ELR (cell line): ENCODE data around the gene AGO3.
"Not testable (repeated sequence)": the region's sequence is repeated elsewhere in the genome, so short reads cannot be mapped to it uniquely, and the experiment has no call there.

Experiments used
- DNase-seq: peaks from one replicate; pipeline ENCODE4 v3.0.0-alpha.2; 2015; ENCODE audit warnings: low read depth

The AGO3 gene

DNA sequence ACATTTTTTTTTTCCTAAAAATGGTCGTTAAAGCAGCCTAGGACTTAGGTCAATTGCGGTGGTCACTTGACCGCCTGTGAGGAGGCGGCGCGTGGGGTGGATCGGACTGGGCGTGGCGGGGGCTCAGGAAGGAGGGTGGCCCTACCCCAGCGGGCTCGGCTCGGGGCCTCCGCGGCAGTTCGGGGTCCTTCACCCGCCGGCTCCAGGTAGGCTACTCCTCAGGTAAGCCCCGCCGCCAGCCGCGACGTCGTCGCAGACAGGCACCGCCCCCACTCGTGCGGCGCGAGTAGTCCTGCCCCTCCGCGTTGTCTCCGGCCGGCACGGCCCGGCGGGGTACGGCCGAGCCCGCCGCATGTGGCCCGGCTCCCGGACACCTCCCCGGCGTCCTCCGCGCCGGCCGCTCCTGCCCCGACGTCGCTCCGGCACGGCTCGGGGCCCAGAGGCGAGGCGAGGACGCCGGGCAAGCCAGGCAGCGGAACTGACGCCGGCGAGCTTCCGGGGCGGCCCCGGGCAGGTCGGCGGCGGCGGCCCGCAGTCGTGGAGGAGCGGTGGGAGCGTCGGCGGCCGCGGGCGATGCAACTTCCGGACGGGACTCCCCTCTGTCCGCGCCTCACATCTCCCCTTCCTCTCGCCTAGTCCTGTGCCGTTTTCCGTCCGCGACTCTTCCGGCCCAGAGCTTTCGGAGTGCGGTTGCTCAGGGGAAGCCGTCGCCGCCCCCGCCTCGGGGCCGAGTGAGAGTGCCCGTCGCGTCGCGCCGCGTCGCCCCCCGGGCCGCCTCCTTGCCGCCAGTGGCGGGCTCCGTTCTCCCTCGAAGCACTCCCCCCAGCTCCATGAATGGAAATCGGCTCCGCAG is at the start of gene AGO3:
TSS of gene AGO3 (plus strand) at position 513 of the 853 bp plus-strand sequence. CDS start at position 835, 322 bp downstream.
- peak; percentile 88 for DNase-seq

DNA sequence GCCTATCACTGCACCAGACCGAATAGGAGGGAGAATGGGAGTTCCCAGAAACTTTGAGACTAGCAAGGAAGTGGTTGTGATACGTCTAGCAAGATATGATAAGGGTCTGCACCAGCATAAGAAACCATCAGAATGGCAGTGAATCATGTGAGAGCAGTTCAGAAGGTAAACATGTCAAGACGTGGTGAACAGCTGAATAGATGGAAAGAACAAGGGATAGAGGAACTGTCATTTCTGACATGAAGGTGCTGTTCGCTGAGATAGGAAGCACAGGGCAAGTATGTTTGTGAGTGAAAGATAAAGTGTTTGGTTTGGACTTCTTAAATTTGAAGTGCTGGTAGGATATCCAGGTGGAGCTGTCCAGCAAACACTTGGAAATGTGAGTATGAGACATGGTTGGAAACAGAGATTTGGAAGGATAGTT is 49.0 kb upstream of the AGO3 start:
- no peak for DNase-seq

- no peak for DNase-seq
Measured at GRCh38 chr1:35882586-35882944, 48.3 kb upstream of the AGO3 start.

GRCh38 chr1:35882945-35883634 is 47.8 kb upstream of the AGO3 start, which contains the start of gene AGO1:
TSS of gene AGO1 (plus strand) at chr1:35883209. CDS start at chr1:35883422, 213 bp downstream.
- peak; percentile 94 for DNase-seq

DNA sequence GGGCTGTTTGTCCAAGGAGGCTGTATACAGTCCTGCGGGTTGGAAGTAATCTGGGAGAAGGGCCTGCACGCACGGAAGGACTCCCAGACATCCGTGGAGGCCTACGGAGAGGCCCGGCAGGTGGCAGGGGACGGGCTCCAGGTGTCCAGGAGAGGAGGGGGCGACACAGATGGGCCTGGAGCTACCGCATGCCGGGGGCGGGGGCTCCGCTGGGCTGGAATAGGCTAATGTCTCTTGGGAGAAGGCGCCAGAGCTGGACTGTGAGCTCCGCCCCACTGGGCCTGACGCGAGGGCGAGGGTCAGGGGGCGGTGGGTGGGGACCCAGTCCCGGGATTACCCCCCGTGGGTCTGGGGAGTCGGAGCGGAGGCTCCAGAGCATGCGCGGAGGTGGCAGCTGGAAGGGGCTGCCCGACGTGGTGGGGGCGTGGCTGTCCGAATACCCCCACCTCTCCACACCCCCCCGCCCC is 47.2 kb upstream of the AGO3 start:
- DNase-seq, result peak; percentile 35

GRCh38 chr1:35884934-35885333 is 46.0 kb upstream of the AGO3 start:
- DNase-seq, result no peak

DNA sequence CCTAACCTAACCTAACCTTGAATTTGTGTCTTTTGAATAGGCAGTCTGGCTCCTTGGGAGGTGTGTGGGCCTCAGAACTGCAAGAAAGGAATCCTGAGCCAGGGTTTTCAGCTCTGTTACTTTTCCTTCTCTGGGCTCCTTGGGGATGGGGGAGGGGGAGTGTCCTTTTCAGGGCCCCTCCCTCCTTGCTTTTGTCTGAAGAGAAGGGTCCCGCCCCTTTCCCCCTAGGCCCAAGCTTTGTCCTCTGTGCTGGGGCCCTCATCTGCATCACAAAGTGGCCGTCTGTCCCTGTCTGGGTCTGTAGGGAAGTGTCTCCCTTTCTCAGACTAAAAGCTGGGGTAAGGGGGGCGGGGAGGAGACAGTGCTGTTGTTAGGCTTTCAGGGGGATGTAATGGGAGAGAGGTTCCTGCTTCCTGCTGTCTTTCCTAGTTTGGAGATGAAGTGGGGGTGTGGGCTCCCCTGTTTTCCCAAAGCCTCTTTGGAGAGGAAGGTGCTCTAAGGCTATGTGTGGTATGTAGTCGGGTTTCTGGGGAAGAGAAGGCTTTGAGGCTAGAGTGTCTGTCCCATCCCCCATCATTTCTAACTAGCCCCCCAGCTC is 44.8 kb upstream of the AGO3 start:
- DNase-seq, result no peak

GRCh38 chr1:35886577-35887431 is 44.1 kb upstream of the AGO3 start:
- no peak for DNase-seq

DNA sequence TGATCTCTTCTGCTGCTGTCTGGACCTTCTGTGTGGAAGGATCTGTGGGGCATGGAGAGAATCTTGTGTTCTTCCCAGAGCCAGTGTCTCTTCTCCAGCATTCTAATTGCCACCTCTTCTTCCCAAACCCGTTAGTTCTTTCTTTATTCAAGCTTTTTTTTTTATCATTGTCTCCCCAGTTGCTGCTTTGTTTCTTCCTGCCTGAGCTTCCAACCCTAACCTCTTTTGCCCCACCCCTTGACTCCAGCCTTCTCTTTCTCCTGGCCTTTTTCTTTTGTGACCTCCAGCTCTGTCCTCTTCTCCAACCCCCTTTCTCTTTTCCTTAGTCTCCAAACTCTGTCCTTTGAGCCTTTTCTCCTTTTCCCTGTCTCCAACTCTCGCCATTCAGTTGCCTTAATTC is 43.4 kb upstream of the AGO3 start:
- no peak for DNase-seq

GRCh38 chr1:35888255-35888654 is 42.6 kb upstream of the AGO3 start:
- no peak for DNase-seq

DNA sequence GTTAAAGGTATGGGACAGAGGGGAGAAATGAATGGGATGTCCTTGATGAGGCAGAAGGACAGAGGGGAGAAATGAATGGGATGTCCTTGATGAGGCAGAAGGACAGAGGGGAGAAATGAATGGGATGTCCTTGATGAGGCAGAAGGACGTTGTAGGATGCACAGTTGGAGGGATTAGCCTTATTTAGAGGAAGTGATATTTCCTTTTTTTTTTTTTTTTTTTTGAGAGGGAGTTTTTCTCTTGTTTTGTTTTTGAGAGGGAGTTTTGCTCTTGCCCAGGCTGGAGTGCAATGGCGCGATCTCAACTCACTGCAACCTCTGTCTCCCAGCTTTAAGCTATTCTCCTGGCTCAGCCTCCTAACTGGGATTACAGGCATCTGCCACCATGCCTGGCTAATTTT is 41.9 kb upstream of the AGO3 start:
- not testable (repeated sequence) for DNase-seq

DNA sequence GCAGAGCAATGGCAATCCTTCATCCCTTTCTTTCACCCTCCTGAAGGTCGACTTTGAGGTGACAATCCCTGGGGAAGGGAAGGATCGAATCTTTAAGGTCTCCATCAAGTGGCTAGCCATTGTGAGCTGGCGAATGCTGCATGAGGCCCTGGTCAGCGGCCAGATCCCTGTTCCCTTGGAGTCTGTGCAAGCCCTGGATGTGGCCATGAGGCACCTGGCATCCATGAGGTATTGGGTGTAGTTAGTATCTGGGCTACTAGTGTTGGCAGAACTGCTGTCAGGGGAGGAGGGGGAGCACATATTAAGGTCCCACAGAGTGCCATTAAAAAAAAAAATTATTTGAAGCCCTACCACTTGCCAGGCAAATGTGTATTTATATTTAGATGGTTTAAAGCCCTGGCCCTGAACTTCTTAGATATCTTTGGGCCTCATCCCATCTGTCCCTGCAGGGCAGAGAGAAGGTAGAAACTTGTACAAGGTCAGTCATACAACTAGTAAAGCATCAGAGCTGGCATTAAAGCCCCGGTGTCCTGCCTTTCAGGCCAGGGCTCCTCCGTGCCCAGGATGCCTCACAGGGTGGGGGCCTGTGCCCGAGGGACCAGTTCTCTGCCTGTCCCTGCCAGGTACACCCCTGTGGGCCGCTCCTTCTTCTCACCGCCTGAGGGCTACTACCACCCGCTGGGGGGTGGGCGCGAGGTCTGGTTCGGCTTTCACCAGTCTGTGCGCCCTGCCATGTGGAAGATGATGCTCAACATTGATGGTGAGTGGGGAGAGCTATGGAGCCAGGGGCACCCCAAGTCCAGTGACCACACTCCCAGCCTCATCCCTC is 37.6 kb upstream of the AGO3 start:
- no peak for DNase-seq

DNA sequence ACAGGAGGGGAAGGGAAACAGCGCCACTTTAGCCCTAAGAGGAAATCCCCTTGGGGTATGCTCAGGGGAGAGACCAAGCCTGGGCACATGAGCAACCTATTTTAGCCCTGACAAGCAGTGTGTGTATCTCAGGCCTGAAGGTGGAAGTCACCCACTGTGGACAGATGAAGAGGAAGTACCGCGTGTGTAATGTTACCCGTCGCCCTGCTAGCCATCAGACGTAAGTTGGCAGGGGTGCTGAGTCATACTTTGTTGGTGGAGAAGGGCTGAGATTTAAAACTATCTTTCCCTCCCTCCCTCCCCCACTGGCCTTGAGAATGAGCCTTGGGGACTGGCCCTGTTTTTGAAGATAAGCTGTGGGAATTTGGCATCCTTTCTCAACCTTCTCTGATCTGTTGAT is 36.7 kb upstream of the AGO3 start:
- peak; percentile 45 for DNase-seq

DNA sequence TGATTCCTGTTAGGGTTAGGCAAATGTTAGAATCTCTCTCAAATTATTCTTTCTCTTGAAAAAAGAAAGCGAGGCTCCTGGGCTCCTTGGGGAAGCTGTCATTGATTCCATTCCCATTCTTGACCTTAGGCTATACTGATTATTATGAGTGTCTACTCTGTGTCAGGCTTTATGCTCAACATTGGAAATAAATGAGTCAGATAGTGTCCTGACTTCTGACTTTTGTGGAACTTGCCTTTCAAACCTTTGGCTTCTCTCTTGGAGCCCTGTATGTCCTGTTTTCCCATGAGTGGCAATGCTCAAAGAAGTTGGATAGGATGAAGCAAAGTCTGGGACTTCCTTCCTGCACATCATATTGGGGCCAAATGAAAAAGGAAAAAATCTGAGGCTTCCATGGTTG is 36.2 kb upstream of the AGO3 start:
- DNase-seq, result no peak

- DNase-seq, result no peak
Measured at GRCh38 chr1:35899941-35900340, 31.0 kb upstream of the AGO3 start.

GRCh38 chr1:35901235-35901634 is 29.7 kb upstream of the AGO3 start:
- DNase-seq, result no peak

DNA sequence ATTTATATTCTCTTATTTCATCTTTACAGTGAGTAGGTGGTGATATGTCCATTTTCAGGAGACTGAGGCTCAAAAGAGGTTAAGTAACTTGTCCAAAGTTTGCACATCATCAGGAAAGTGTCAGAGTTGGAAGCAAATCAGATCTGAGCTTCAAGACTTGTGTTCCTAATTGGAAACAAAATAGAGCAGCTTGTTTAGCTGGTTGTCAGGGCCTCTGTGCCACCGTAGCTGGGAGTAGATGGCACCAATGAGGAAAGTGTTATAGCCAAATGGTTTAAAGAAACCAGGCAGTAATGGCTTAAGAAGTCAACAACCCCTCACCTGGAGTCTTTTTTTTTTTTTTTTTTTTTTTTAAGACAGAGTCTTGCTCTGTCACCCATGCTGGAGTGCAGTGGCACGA is 28.2 kb upstream of the AGO3 start:
- DNase-seq, result no peak

GRCh38 chr1:35914717-35915116 is 16.2 kb upstream of the AGO3 start:
- DNase-seq, result no peak

DNA sequence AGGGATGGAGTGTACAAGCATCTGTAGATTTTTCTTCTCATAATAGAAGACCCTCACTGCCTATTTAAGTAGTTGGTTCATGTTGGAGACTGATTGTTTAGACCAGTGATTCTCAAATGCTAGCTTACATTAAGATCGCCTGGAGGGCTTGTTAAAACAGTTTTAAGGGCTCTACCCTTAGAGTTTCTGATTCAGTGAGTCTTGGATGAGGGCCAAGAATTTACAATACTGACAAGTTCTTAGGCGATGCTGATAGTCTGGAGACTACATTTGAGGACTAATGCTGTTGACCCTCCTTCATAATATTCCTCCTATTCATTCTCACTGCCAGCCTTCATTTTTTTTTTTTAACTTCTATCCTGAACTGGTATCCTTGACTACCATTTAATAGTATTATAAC is 15.2 kb upstream of the AGO3 start:
- DNase-seq, result no peak

DNA sequence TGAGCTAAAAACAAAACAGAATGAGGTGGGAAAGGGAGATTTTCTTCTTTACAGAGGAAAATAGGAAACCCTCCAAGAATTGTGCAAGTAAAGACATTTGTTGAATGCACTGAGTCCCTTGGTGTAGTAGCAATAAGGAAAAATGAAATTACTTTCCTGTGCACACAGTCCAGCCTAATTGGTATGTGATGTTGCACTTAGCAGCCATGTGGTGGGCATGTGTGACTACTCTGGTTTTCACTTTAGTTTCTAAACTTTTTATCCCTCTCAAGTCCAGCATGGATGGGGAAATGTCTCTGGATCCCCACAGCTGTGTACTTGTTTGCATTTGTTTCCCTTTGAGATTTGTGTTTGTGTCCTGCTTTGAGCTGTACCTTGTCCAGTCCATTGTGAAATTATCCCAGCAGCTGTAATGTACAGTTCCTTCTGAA is 7.1 kb upstream of the AGO3 start:
- no peak for DNase-seq

- no peak for DNase-seq
Measured at GRCh38 chr1:35924838-35925237, 6.1 kb upstream of the AGO3 start.
